ENCODE measurements around the gene EFL1.

Gene EFL1

DNA sequence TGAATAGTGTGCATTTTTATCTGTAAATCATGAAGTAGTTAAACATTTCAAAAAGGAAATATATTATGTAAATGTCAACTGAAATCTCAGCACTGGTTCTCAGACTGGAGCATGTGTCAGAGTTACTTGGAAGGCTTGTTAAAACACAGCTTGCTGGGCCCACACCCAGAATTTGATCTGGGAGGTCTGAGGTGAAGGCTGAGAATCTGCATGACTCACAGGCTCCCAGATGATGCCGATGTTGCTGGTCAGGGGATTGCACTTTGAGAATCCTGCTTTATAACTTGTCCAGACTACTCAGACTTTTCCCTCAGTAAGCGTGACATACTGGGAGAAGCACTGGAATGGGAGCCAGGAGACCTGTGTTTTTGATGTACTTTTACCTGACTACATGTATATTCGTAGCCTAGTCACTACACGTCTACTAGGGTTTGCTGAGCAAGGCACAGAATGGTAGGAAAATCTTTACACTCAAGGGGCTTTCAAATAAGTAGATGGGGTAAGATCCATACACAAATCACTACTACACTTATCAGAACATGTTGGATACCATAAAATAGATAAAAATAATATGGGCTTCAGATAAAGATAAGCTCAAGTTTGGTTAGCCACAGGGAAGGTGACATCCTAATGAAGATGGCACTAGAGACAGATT, 139.7 kb downstream of the EFL1 start:
- Histone ChIP-seq H3K4me1 (no peaks in the 10 kb centered on the region), H3K9me3 (no peaks in the 10 kb centered on the region), H3K36me3 (peaks cover 0 to 7% (median 5%) of the 10 kb centered on the region in 3 donors), H3K27me3 (no peaks in the 10 kb centered on the region), H3K27ac (no peak overlapping the region), H3K4me3 (no peak overlapping the region)
- TF ChIP-seq CTCF (IDR thresholded peaks at IDR 0.05): no peak
- DNase-seq: peak; percentile 40 to 70
- intact Hi-C loops (cut with DNase I; ENCODE audit: low total_unique reads): no loop called here

DNA sequence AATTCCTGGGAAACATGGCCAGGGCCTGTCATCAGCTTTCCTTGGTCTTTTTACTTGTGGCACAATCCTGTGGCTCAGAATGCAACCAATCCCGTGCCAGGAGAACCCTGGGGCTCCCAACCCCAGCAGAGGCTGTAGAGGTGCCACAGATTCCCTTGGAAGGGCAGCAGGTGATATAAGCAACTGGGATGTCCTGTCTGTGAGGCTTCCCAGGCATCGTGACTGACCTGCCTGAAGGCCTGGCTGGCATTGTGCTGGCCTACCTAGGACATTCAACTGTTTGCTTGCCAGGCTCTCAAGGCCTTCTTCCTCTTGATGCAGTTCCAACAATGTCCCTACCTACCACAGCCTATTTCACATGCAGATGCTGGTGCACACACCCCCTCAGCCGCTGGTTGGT, 144.5 kb downstream of the EFL1 start:
- no peak for TF ChIP-seq CTCF (IDR thresholded peaks at IDR 0.05)
- H3K4me3 ChIP-seq: no peak overlapping the region
- intact Hi-C loops (cut with DNase I; ENCODE audit: low total_unique reads): no loop called here
- no peaks in the 10 kb centered on the region for H3K36me3 ChIP-seq
- DNase-seq: no peak
- no peaks in the 10 kb centered on the region for H3K4me1 ChIP-seq
- no peaks in the 10 kb centered on the region for H3K27me3 ChIP-seq
- no peak overlapping the region for H3K27ac ChIP-seq
- no peaks in the 10 kb centered on the region for H3K9me3 ChIP-seq

DNA sequence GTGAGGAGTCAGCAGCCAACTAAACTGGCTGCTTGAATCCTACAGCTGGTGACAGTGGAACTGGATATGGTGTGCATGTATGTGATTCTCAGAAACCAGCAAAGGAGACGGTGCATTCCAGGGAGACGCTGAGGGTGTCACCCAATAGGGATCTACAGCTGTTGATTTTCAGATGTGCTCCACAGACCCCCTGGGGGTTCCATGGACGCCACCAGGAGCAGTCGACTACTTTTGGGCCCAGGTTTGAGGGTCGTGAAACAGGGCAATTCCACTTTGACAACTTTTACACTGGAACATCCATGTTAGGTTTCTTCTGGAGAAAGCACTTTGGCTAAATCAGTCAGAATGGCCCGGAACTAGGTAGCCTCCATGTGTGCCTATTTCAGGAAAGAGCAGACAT, 145.2 kb downstream of the EFL1 start:
- H3K9me3 ChIP-seq: no peaks in the 10 kb centered on the region
- no peak overlapping the region for H3K27ac ChIP-seq
- TF ChIP-seq CTCF (IDR thresholded peaks at IDR 0.05): no peak
- no peaks in the 10 kb centered on the region for H3K36me3 ChIP-seq
- no peaks in the 10 kb centered on the region for H3K27me3 ChIP-seq
- H3K4me1 ChIP-seq: no peaks in the 10 kb centered on the region
- H3K4me3 ChIP-seq: no peak overlapping the region
- intact Hi-C loops (cut with DNase I; ENCODE audit: low total_unique reads): no loop called here
- no peak for DNase-seq

GRCh38 chr15:82114660-82115059, 147.9 kb downstream of the EFL1 start:
- no peak overlapping the region for H3K4me3 ChIP-seq
- no peak overlapping the region for H3K27ac ChIP-seq
- intact Hi-C loops (cut with DNase I; ENCODE audit: low total_unique reads): no loop called here
- no peaks in the 10 kb centered on the region for H3K9me3 ChIP-seq
- DNase-seq: no peak
- H3K27me3 ChIP-seq: no peaks in the 10 kb centered on the region
- TF ChIP-seq CTCF (IDR thresholded peaks at IDR 0.05): no peak
- no peaks in the 10 kb centered on the region for H3K4me1 ChIP-seq
- no peaks in the 10 kb centered on the region for H3K36me3 ChIP-seq

- Histone ChIP-seq H3K27ac (no peak overlapping the region), H3K36me3 (no peaks in the 10 kb centered on the region), H3K4me3 (no peak overlapping the region), H3K27me3 (no peaks in the 10 kb centered on the region), H3K9me3 (no peaks in the 10 kb centered on the region), H3K4me1 (no peaks in the 10 kb centered on the region)
- DNase-seq: no peak
- intact Hi-C loops (cut with DNase I; ENCODE audit: low total_unique reads): no loop called here
- TF ChIP-seq CTCF (IDR thresholded peaks at IDR 0.05): no peak
These were observed 149.3 kb downstream of the EFL1 start for GRCh38 chr15:82113106-82113715.
